ENCODE results near the gene ZC2HC1B.

The ZC2HC1B gene

DNA sequence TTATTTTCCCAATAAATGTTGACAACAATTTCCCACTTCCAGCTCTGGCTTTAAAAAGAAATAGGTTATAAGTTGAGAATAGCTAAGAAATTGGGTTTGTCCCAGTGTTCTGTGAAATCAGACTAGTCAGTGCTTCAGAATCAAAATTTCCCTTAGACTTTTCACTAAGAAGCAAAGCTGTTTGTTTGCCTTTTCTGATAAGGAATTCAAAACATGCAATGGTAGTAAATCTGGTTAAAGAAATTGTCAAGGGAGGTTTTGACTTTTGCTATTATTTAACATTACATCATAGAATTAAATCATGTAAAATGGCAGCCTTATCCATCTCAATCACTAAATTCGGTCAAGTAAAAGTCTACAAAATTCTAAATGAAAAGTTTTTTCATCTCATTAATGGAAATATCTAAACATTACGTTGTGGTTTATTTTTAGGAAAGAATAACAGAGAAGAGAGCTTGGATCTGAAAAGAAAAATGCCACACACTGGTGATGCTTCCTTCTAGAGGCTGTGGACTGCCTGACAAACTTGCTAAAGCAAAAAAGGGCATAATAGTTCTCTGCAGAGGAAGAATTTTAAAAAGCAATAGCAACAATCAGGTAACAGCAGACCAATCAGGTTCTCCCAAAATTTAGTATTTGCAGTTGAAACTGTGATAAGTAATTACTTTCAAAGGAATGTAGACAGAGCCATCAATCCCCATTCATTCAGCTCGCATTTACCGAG, 107.4 kb downstream of the ZC2HC1B start:
- Histone ChIP-seq H3K27me3 (ENCODE audit: control insufficient read depth, insufficient read depth, low read length) (no peaks in the 10 kb centered on the region), H3K79me2 (no peaks in the 10 kb centered on the region), H2AFZ (no peak overlapping the region), H3K36me3 (ENCODE audit: control insufficient read depth, insufficient read depth, low read length) (no peaks in the 10 kb centered on the region), H3K9ac (no peak overlapping the region), H3K4me2 (ENCODE audit: low read length) (no peak overlapping the region), H3K27ac (no peak overlapping the region), H3K9me3 (ENCODE audit: control insufficient read depth, low read length) (no peaks in the 10 kb centered on the region), H3K4me1 (no peaks in the 10 kb centered on the region), H3K4me3 (ENCODE audit: low read depth, low read length) (no peak overlapping the region)
- TF ChIP-seq, protein P1, sequence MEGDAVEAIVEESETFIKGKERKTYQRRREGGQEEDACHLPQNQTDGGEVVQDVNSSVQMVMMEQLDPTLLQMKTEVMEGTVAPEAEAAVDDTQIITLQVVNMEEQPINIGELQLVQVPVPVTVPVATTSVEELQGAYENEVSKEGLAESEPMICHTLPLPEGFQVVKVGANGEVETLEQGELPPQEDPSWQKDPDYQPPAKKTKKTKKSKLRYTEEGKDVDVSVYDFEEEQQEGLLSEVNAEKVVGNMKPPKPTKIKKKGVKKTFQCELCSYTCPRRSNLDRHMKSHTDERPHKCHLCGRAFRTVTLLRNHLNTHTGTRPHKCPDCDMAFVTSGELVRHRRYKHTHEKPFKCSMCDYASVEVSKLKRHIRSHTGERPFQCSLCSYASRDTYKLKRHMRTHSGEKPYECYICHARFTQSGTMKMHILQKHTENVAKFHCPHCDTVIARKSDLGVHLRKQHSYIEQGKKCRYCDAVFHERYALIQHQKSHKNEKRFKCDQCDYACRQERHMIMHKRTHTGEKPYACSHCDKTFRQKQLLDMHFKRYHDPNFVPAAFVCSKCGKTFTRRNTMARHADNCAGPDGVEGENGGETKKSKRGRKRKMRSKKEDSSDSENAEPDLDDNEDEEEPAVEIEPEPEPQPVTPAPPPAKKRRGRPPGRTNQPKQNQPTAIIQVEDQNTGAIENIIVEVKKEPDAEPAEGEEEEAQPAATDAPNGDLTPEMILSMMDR (IDR thresholded peaks at IDR 0.05): no peak

DNA sequence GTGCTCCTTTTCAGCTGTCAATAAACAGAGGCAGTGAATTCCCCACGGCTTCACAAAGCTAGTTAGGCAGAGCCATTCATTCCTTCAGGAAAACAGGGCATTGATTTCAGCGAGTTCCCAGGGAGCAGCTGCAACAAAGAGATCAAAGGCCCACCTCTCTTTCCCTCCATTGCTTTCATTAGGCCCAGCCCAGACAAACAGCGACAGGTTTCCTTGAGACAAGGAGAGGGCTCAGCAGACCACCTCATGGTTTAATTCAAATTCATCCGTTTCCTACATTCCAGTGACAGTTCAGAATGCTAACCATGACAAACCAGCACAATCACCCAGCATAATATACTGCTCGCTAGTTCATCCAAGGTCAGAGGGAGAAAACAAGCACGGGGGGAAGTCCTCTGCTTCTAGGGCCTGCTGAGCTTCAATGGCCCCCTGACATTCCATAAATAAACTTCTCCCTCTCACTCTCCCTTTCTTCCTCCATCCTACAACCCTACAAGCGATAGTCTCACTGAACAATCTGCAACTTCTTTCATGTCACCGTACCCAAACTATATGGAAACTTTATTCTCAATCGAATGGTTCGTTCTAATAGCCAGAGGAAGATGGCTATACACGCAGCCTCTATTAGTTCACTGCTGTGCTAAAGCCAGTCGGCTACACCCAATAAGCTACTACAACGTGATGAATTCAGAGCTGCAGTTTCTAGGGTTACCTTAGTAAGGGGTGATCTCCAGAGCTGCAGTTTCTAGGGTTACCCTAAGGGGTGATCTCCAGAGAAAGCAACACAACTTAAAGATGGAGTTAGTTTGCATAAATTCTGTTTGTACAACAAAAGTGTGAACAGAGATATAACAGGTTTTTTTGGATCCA, 109.1 kb downstream of the ZC2HC1B start:
- H3K36me3 ChIP-seq (ENCODE audit: control insufficient read depth, insufficient read depth, low read length): no peaks in the 10 kb centered on the region
- no peak overlapping the region for H3K9ac ChIP-seq
- H3K4me3 ChIP-seq (ENCODE audit: low read depth, low read length): no peak overlapping the region
- H2AFZ ChIP-seq: no peak overlapping the region
- H3K79me2 ChIP-seq: no peaks in the 10 kb centered on the region
- no peaks in the 10 kb centered on the region for H3K4me1 ChIP-seq
- no peaks in the 10 kb centered on the region for H3K9me3 ChIP-seq (ENCODE audit: control insufficient read depth, low read length)
- no peaks in the 10 kb centered on the region for H3K27me3 ChIP-seq (ENCODE audit: control insufficient read depth, insufficient read depth, low read length)
- H3K4me2 ChIP-seq (ENCODE audit: low read length): no peak overlapping the region
- TF ChIP-seq, protein P1 (IDR thresholded peaks at IDR 0.05): no peak
- no peak overlapping the region for H3K27ac ChIP-seq

DNA sequence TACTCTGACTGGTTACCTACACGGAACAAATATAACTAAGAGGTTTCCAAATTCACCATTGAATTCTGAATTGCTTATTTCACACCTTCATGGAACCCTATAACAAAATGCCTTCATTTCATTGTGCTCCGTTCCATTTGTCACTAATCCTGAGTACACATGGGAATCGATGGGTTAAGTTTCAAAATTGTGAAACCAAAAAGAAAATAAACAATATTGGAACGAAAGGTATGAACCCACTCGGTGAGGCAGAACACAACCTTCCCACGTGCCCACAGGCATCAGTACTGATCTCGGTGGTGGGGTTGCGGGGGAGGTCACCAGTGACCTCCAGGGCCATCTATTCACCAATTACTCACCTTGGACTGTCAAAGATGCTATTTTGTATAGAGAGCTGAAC, 109.8 kb downstream of the ZC2HC1B start:
- TF ChIP-seq, protein P1 (IDR thresholded peaks at IDR 0.05): no peak

DNA sequence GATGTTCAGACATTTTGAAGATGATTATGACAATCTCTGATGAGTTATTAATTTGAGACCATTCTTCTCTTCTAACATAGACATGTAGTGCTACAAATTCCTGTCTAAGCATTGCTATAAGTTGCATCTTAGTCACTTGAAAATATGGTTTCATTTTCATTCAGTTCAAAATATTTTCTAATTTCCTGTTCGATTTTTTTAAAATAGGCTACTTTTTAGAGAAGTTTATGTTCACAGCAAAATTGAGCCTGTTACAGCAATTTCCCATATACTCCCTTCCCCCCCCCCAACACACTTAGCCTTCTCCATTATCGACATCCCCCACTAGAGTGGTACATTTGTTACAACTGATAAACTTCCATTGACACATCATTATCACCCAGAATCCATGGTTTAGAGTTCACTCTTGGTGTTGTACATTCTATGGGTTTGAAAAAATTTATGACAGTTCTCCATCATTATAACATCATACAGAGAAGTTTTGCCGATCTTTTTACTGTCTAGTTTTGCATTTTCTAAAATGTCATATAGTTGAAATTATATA, 112.6 kb downstream of the ZC2HC1B start:
- Histone ChIP-seq H3K4me3 (ENCODE audit: low read depth, low read length) (no peak overlapping the region), H3K36me3 (ENCODE audit: control insufficient read depth, insufficient read depth, low read length) (no peaks in the 10 kb centered on the region), H3K4me1 (no peaks in the 10 kb centered on the region), H3K9ac (no peak overlapping the region), H3K27ac (no peak overlapping the region), H3K9me3 (ENCODE audit: control insufficient read depth, low read length) (no peaks in the 10 kb centered on the region), H3K27me3 (ENCODE audit: control insufficient read depth, insufficient read depth, low read length) (no peaks in the 10 kb centered on the region), H3K4me2 (ENCODE audit: low read length) (no peak overlapping the region), H2AFZ (no peak overlapping the region), H3K79me2 (no peaks in the 10 kb centered on the region)
- TF ChIP-seq, protein P1 (IDR thresholded peaks at IDR 0.05): no peak

More for the DNA sequence above, 109.8 kb downstream of the ZC2HC1B start:
- Histone ChIP-seq H3K4me2 (ENCODE audit: low read length) (no peak overlapping the region), H3K4me3 (ENCODE audit: low read depth, low read length) (no peak overlapping the region), H3K79me2 (no peaks in the 10 kb centered on the region), H3K27ac (no peak overlapping the region), H3K9me3 (ENCODE audit: control insufficient read depth, low read length) (no peaks in the 10 kb centered on the region), H2AFZ (no peak overlapping the region), H3K4me1 (no peaks in the 10 kb centered on the region), H3K36me3 (ENCODE audit: control insufficient read depth, insufficient read depth, low read length) (no peaks in the 10 kb centered on the region), H3K9ac (no peak overlapping the region), H3K27me3 (ENCODE audit: control insufficient read depth, insufficient read depth, low read length) (no peaks in the 10 kb centered on the region)
